ENCODE data around the gene GAPDHS. TPM values are rescaled to one million over a fixed set of nuclear protein-coding genes. Genes with fewer than 3 reads are reported as not detected.

The GAPDHS gene
- total RNA-seq, 1 experiment from 2014 or later = not detected

GRCh38 chr19:35522745-35523327 is 10.4 kb upstream of the GAPDHS start:
- DNase-seq (ENCODE audit: low read depth, low spot score) = no peak
- H2AFZ ChIP-seq (ENCODE audit: low read depth, low read length, poor library complexity, severe bottlenecking) = no peak overlapping the region
- H3K4me3 ChIP-seq (replicated peaks in 1 of 2; ENCODE audit: low read depth in 1 of 2, low read length in 2 of 2) = no peak overlapping the region
- intact Hi-C loops (cut with micrococcal nuclease) = no loop called here
- no peaks in the 10 kb centered on the region for H3K36me3 ChIP-seq (ENCODE audit: control insufficient read depth in 1 of 2, insufficient read depth in 2 of 2, low read length in 2 of 2)
- ChIA-PET CTCF (interaction anchor here (1.4 kb wide), 1 partner anchor 28 kb away, joined by 3 read pairs; no protein-coding TSS in a partner anchor), POLR2A (no interaction called here), RAD21 (ENCODE audit: low non-redundant PET in 1 of 2, low total read pairs in 2 of 2, uncharacterized antibody in 2 of 2, unreplicated experiment in 2 of 2) (no interaction called here)
- ATAC-seq = no peak
- no peaks in the 10 kb centered on the region for H4K20me1 ChIP-seq (ENCODE audit: insufficient read depth)
- TF ChIP-seq TCF7L2 (IDR thresholded peaks at IDR 0.05; ENCODE audit: borderline replicate concordance, extremely low read depth, insufficient read depth, insufficient read length) = no peak
- no peak for TF ChIP-seq SRF (IDR thresholded peaks at IDR 0.05; ENCODE audit: low read depth)
- TF ChIP-seq POLR2A (IDR thresholded peaks at IDR 0.05; ENCODE audit: borderline replicate concordance, extremely low read depth, insufficient read depth, insufficient read length) = no peak
- TF ChIP-seq ATF3 (IDR thresholded peaks at IDR 0.05) = no peak
- TF ChIP-seq JUND (IDR thresholded peaks at IDR 0.05) = no peak
- TF ChIP-seq REST (IDR thresholded peaks at IDR 0.05; ENCODE audit: low read depth) = no peak
- TF ChIP-seq SP1 (IDR thresholded peaks at IDR 0.05; ENCODE audit: low read depth) = no peak
- TF ChIP-seq CTCF (IDR thresholded peaks at IDR 0.05 in 2 of 3, conservative IDR thresholded peaks at IDR 0.05 in 1 of 3; ENCODE audit: borderline replicate concordance in 1 of 3, insufficient read depth in 1 of 3, low read depth in 2 of 3, low read length in 2 of 3) = no peak
- no peak for TF ChIP-seq YY1 (IDR thresholded peaks at IDR 0.05; ENCODE audit: extremely low read depth, insufficient replicate concordance, low read depth, low read length)
- TF ChIP-seq EZH2phosphoT487 (IDR thresholded peaks at IDR 0.05; ENCODE audit: borderline replicate concordance) = no peak
- no peak for TF ChIP-seq FOSL1 (IDR thresholded peaks at IDR 0.05; ENCODE audit: low read depth)
- TF ChIP-seq EGR1 (IDR thresholded peaks at IDR 0.05; ENCODE audit: low read depth) = no peak
- TF ChIP-seq CEBPB (IDR thresholded peaks at IDR 0.05; ENCODE audit: low read depth) = no peak
- TF ChIP-seq SIN3A (IDR thresholded peaks at IDR 0.05; ENCODE audit: low read depth) = no peak
- TF ChIP-seq ELF1 (IDR thresholded peaks at IDR 0.05; ENCODE audit: borderline replicate concordance, low read depth) = no peak
- TF ChIP-seq CBX3 (IDR thresholded peaks at IDR 0.05; ENCODE audit: low read depth) = no peak
- no peak for TF ChIP-seq ZNF274 (IDR thresholded peaks at IDR 0.05; ENCODE audit: low read depth, low read length)
- TF ChIP-seq EZH2 (IDR thresholded peaks at IDR 0.05) = no peak
- H3K4me1 ChIP-seq (ENCODE audit: control insufficient read depth in 1 of 2, insufficient read depth in 2 of 2, low read length in 2 of 2) = peaks cover 5 to 21% of the 10 kb centered on the region in 2 experiments; a peak in 3 of 4 replicates
- no peaks in the 10 kb centered on the region for H3K9me2 ChIP-seq (ENCODE audit: insufficient read depth)
- no peaks in the 10 kb centered on the region for H3K27me3 ChIP-seq (ENCODE audit: insufficient read depth, low read length)
- H3K9me3 ChIP-seq (ENCODE audit: control insufficient read depth in 1 of 2, insufficient read depth in 1 of 2, low read depth in 1 of 2, low read length in 2 of 2) = no peaks in the 10 kb centered on the region
- no peak overlapping the region for H3K9ac ChIP-seq (ENCODE audit: low read length)
- no peaks in the 10 kb centered on the region for H3K79me2 ChIP-seq (ENCODE audit: insufficient read depth, low read length)
- BruUV-seq (replicated peaks) = no TSS peak
- H3K4me2 ChIP-seq (ENCODE audit: low read length) = no peak overlapping the region
- no peak overlapping the region for H3K27ac ChIP-seq (ENCODE audit: low read depth, low read length)
